HepG2 (cell line): Measurements from ENCODE around the gene SUMO1. TPM values are rescaled to one million over a fixed set of nuclear protein-coding genes. Genes with fewer than 3 reads are reported as not detected.
A peak's percentile ranks its signal among the peaks of the same experiment; 100 is the strongest.

ENCODE experiments used
- DMTF1 ChIP-seq: sonication (generic); formaldehyde crosslinking; IDR thresholded peaks from 2 replicates; pipeline ENCODE4 v1.4.0; 2020; ENCODE audit warnings: mild to moderate bottlenecking, missing genetic modification reagents
- JUNB ChIP-seq: sonication (generic); formaldehyde crosslinking; IDR thresholded peaks from 2 replicates; pipeline ENCODE4 v1.8.0; 2022; ENCODE audit warnings: missing genetic modification reagents, mild to moderate bottlenecking, borderline replicate concordance
- MAF1 ChIP-seq: sonication (generic); formaldehyde crosslinking; IDR thresholded peaks from 2 replicates; pipeline ENCODE4 v1.5.0; 2020; ENCODE audit warnings: missing genetic modification reagents, borderline replicate concordance
- NCOR1 ChIP-seq: fragments of 200-600 bp; sonication (generic); IDR thresholded peaks from 2 replicates; pipeline ENCODE4 v1.7.0; 2017; ENCODE audit warnings: antibody characterized with exemption, low read length, borderline replicate concordance
- PAXIP1 ChIP-seq: sonication (generic); formaldehyde crosslinking; conservative IDR thresholded peaks from 2 replicates; pipeline ENCODE4 v1.4.0; 2020; ENCODE audit warnings: mild to moderate bottlenecking, missing genetic modification reagents, moderate library complexity
- PBX3 ChIP-seq: sonication (generic); formaldehyde crosslinking; IDR thresholded peaks from 2 replicates; pipeline ENCODE4 v1.8.1; 2023; ENCODE audit warnings: missing genetic modification reagents, inconsistent platforms, borderline replicate concordance
- POLR2G ChIP-seq: fragments of 200-400 bp; formaldehyde crosslinking; IDR thresholded peaks from 2 replicates; pipeline ENCODE4 v1.6.1; 2018; ENCODE audit warnings: mild to moderate bottlenecking, low read depth, low read length, moderate library complexity
- PPARG ChIP-seq: conservative IDR thresholded peaks from 2 replicates; pipeline ENCODE4 v1.6.1; 2016; ENCODE audit warnings: missing biosample characterization, missing genetic modification reagents
- SP1 ChIP-seq, 2 experiments: fragments of 450-650 bp in 1 of 2; sonication (generic) in 1 of 2; formaldehyde crosslinking in 1 of 2; IDR thresholded peaks; 2 replicates each; pipeline versions ENCODE4 v1.4.0 to v1.6.1; 2016 to 2020; ENCODE audit warnings: missing genetic modification reagents in 1 of 2
- TFDP1 ChIP-seq: IDR thresholded peaks from 2 replicates; pipeline ENCODE4 v1.6.1; 2016; ENCODE audit warnings: missing compliant biosample characterization, missing genetic modification reagents, borderline replicate concordance
- ZFP91 ChIP-seq: sonication (generic); formaldehyde crosslinking; IDR thresholded peaks from 2 replicates; pipeline ENCODE4 v1.9.0; 2022; ENCODE audit warnings: missing genetic modification reagents, mild to moderate bottlenecking, borderline replicate concordance
- ZNF343 ChIP-seq: sonication (generic); formaldehyde crosslinking; IDR thresholded peaks from 2 replicates; pipeline ENCODE4 v1.4.0; 2020; ENCODE audit warnings: mild to moderate bottlenecking, missing genetic modification reagents
- polyA plus RNA-seq, 8 experiments: library from polyadenylated mRNA; depleted of rRNA in 3 of 8; stranded (reverse) in 7 of 8; unstranded in 1 of 8; fragments of >200 nt; fragmentation: Illumina TruSeq in 4 of 8; extraction: Trizol in 4 of 8; gene quantifications; 2 replicates each; pipeline versions ENCODE4 v1.2.1 to v1.2.3, GENCODE V29; 2011 to 2016; ENCODE audit warnings: low read depth in 4 of 8, missing spikeins in 1 of 8, mixed read lengths in 1 of 8; ENCODE audit not compliant: insufficient read depth in 1 of 8
- total RNA-seq, 5 experiments: library from RNA; depleted of rRNA; stranded (reverse); fragments of >200 nt; fragmentation: Illumina TruSeq; extraction: Trizol; gene quantifications; 2 replicates each; pipeline ENCODE4 v1.2.3, GENCODE V29; 2016; ENCODE audit warnings: low read depth in 1 of 5

Gene SUMO1
- total and polyA plus RNA-seq, 2 of the 13 experiments (the other 11 are each of a cell fraction or from before 2014, with no cell fraction given), result 101 to 173 TPM

GRCh38 chr2:202265467-202266277 is 27.3 kb upstream of the SUMO1 start, which contains the start of gene NOP58 (continued):
- no peak for TF ChIP-seq DMTF1 (CRISPR knock-in tag)
- TF ChIP-seq TFDP1 (CRISPR knock-in tag), result peak; percentile 99
- peak; percentile 55 for TF ChIP-seq PAXIP1 (CRISPR knock-in tag)
- 0 out of 2 replicates have a peak, but pooled peaks have one; percentile 84 for TF ChIP-seq MAF1 (CRISPR knock-in tag)
- TF ChIP-seq NCOR1, result peak; percentile 31; the same call in 1 of the 2 replicates
- TF ChIP-seq ZNF343 (CRISPR knock-in tag), result peak; percentile 56; the same call in 1 of the 2 replicates
- TF ChIP-seq ZFP91 (CRISPR knock-in tag), result peak; percentile 95
- peak; percentile 99 for TF ChIP-seq POLR2G
- TF ChIP-seq PBX3, result no peak
- TF ChIP-seq JUNB (CRISPR knock-in tag), result no peak
- TF ChIP-seq PPARG, result peak; percentile 70
- TF ChIP-seq SP1 (IDR thresholded peaks at IDR 0.05), result no peak
- peak; percentile 9; the same call in 1 of the 2 replicates for TF ChIP-seq SP1 (CRISPR knock-in tag; IDR thresholded peaks at IDR 0.05)
